Measurements from ENCODE around the gene CCNL1.

The CCNL1 gene

GRCh38 chr3:157159762-157160657, at the start of gene CCNL1:
Gene CCNL1, minus strand, starts transcription at chr3:157160147. Its CDS starts 53 bp downstream, at chr3:157160094.
- ChIA-PET POLR2A (interaction anchor here (0.6 to 3.6 kb wide), 12 partner anchors 9 to 1411 kb away, joined by 3 to 125 read pairs (median 4); partner anchors contain the start of genes MLF1 and RSRC1), CTCF (no interaction called here)
- no peak for TF ChIP-seq NFRKB (IDR thresholded peaks at IDR 0.05)
- TF ChIP-seq CTBP1 (IDR thresholded peaks at IDR 0.05; ENCODE audit: borderline replicate concordance): peak; percentile 82
- no peak for TF ChIP-seq PKNOX1 (IDR thresholded peaks at IDR 0.05)
- TF ChIP-seq FOXK2 (IDR thresholded peaks at IDR 0.05): no peak
- no peak for TF ChIP-seq FOXA1 (IDR thresholded peaks at IDR 0.05)
- TF ChIP-seq FOXM1 (IDR thresholded peaks at IDR 0.05; ENCODE audit: borderline replicate concordance): no peak; the same call in 1 of the 2 replicates
- peak; percentile 90 for TF ChIP-seq TARDBP (IDR thresholded peaks at IDR 0.05)
- peak; percentile 57 for TF ChIP-seq L3MBTL2 (conservative IDR thresholded peaks at IDR 0.05)
- TF ChIP-seq HDGF (IDR thresholded peaks at IDR 0.05; ENCODE audit: borderline replicate concordance): no peak
- TF ChIP-seq ZNF384 (IDR thresholded peaks at IDR 0.05): no peak
- TF ChIP-seq BHLHE40 (IDR thresholded peaks at IDR 0.05; ENCODE audit: borderline replicate concordance): no peak
- no peak for TF ChIP-seq SP1 (IDR thresholded peaks at IDR 0.05)
- no peak for TF ChIP-seq SUZ12 (IDR thresholded peaks at IDR 0.05)
- peak; percentile 79 for TF ChIP-seq ARNT (IDR thresholded peaks at IDR 0.05)
- TF ChIP-seq LEF1 (IDR thresholded peaks at IDR 0.05; ENCODE audit: borderline replicate concordance): peak; percentile 52; the same call in 1 of the 2 replicates
- TF ChIP-seq ELF4 (IDR thresholded peaks at IDR 0.05): peak; percentile 82
- DNase-seq (ENCODE audit: extremely low spot score): peak; percentile 85

DNA sequence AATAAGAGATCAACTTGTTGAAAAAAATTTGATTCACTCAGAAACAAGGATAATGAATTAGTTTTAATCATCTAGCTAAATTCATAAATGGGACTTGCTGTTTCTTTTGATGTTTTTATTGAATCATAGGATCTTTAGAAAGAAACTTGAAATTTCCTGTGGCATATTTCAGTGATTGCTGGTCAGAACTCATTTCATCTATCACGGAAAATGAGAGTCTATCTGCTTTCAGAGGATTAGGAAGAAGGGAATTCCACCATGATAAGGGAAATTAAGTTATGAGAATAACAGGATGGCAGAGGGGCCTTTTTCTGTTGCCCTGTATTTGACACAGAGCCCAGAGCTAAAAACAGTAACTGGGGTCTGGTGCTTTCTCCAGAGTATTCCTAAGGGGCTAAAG, 44.9 kb upstream of the CCNL1 start:
- ChIA-PET POLR2A (no interaction called here), CTCF (interaction anchor here (1.0 kb wide), 1 partner anchor 42 kb away, joined by 3 read pairs; no protein-coding TSS in a partner anchor)
- TF ChIP-seq FOXM1 (IDR thresholded peaks at IDR 0.05; ENCODE audit: borderline replicate concordance) (no peak), CTBP1 (IDR thresholded peaks at IDR 0.05; ENCODE audit: borderline replicate concordance) (no peak), TARDBP (IDR thresholded peaks at IDR 0.05) (no peak), NFRKB (IDR thresholded peaks at IDR 0.05) (no peak), ELF4 (IDR thresholded peaks at IDR 0.05) (no peak), ZNF384 (IDR thresholded peaks at IDR 0.05) (no peak), LEF1 (IDR thresholded peaks at IDR 0.05; ENCODE audit: borderline replicate concordance) (no peak), L3MBTL2 (conservative IDR thresholded peaks at IDR 0.05) (no peak), HDGF (IDR thresholded peaks at IDR 0.05; ENCODE audit: borderline replicate concordance) (no peak), PKNOX1 (IDR thresholded peaks at IDR 0.05) (no peak), SUZ12 (IDR thresholded peaks at IDR 0.05) (no peak)
- no peak for DNase-seq (ENCODE audit: extremely low spot score)

DNA sequence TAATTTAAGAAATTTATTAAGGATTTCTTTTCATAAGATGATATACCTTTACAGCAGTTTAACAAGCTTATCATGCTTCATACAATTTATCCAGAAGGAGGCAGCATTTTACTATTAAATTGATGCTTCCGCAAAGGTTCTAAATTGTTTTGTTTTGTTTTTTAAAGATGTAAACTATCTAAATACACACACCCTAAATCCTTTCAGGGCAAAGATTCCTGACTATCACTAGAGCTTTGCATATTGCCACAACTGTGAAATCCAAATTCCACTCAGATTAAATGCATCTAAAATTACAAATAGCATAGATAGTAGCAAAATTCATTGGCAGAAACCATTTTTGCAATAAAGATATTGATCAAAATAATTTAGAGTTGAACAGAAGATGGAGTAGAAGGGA, 44.5 kb upstream of the CCNL1 start:
- DNase-seq (ENCODE audit: extremely low spot score): no peak
- ChIA-PET POLR2A (no interaction called here), CTCF (interaction anchor here (1.0 kb wide), 1 partner anchor 41 kb away, joined by 3 read pairs; no protein-coding TSS in a partner anchor)
- TF ChIP-seq ARNT (IDR thresholded peaks at IDR 0.05): no peak
- no peak for TF ChIP-seq HDGF (IDR thresholded peaks at IDR 0.05; ENCODE audit: borderline replicate concordance)
- TF ChIP-seq ELF4 (IDR thresholded peaks at IDR 0.05): no peak
- no peak for TF ChIP-seq NFRKB (IDR thresholded peaks at IDR 0.05)
- no peak for TF ChIP-seq FOXA1 (IDR thresholded peaks at IDR 0.05)
- TF ChIP-seq SP1 (IDR thresholded peaks at IDR 0.05): no peak
- TF ChIP-seq PKNOX1 (IDR thresholded peaks at IDR 0.05): no peak

DNA sequence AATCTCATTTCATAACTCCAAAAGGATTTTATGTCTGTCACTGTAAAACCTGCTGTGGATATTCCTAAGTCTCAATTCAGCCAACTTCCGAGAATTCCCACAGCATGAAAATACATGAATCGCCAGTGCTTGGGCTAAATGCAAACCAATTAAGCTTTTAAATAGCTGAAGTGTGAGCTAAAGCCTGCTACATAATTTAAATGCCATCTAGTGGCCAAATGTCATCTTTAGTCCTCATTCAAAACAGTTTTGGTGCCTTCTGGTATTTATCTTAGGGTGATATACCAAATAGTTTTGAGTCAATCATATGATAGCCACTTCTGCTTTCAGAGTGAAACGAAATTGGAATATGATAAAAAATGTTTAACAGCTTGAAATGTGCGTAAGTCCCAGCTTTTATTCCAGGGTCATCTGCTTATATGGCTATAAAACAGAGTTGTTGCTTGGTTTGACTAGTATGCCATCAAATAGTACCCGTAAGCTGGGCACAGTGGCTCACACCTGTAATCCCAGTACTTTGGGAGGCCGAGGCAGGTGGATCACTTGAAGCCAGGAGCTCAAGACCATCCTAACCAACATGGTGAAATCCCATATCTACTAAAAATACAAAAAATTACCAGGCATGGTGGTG, 41.8 kb upstream of the CCNL1 start:
- POLR2A ChIA-PET: interaction anchor here (1.2 kb wide), 1 partner anchor 41 kb away, joined by 6 read pairs; no protein-coding TSS in a partner anchor

More for the DNA sequence above, 41.8 kb upstream of the CCNL1 start:
- CTCF ChIA-PET: interaction anchor here (0.6 to 1.2 kb wide), 4 partner anchors 9 to 63 kb away, joined by 3 to 4 read pairs (median 3); no protein-coding TSS in a partner anchor
- TF ChIP-seq FOXA1 (IDR thresholded peaks at IDR 0.05): no peak
- TF ChIP-seq ARNT (IDR thresholded peaks at IDR 0.05): no peak
- TF ChIP-seq SP1 (IDR thresholded peaks at IDR 0.05): no peak
- no peak for TF ChIP-seq FOXK2 (IDR thresholded peaks at IDR 0.05)
- TF ChIP-seq HDGF (IDR thresholded peaks at IDR 0.05; ENCODE audit: borderline replicate concordance): no peak
- no peak for TF ChIP-seq PKNOX1 (IDR thresholded peaks at IDR 0.05)
- TF ChIP-seq ELF4 (IDR thresholded peaks at IDR 0.05): no peak
- no peak for TF ChIP-seq LEF1 (IDR thresholded peaks at IDR 0.05; ENCODE audit: borderline replicate concordance)
- TF ChIP-seq TARDBP (IDR thresholded peaks at IDR 0.05): no peak
- no peak for TF ChIP-seq FOXM1 (IDR thresholded peaks at IDR 0.05; ENCODE audit: borderline replicate concordance)
- TF ChIP-seq ZNF384 (IDR thresholded peaks at IDR 0.05): no peak
- TF ChIP-seq SUZ12 (IDR thresholded peaks at IDR 0.05): no peak
- peak; percentile 28 for DNase-seq (ENCODE audit: extremely low spot score)

Measured in HEK293T (cell line).